H1 (cell line): ENCODE results near the gene PEX16. TPM values are rescaled to one million over a fixed set of nuclear protein-coding genes. Genes with fewer than 3 reads are reported as not detected.

Experiments
- CTCF ChIA-PET: fragments of 300-600 bp; sonication (Branson Sonifier 250); formaldehyde crosslinking; loops from one replicate; lab custom pipeline; 2021; ENCODE audit not compliant: partially characterized antibody; lab: Charles Lee
- POLR2A ChIA-PET: fragments of 300-600 bp; sonication (Branson Sonifier 250); formaldehyde crosslinking; loops from one replicate; lab custom pipeline; 2021; ENCODE audit warnings: inconsistent platforms; ENCODE audit not compliant: partially characterized antibody; lab: Charles Lee
- DNase-seq, 2 experiments: peaks; one replicate each; pipeline versions ENCODE4 v3.0.0 to v3.0.0-alpha.2; 2010 to 2022; ENCODE audit warnings: low spot score in 2 of 2, low read depth in 1 of 2, mixed read lengths in 1 of 2
- FAIRE-seq: peaks from 2 replicates; lab custom pipeline; 2011; peaks lifted over from hg19 to GRCh38; lab: Jason Lieb, UNC
- H2AFZ ChIP-seq: 2 replicates; pipeline ENCODE4 v1.8.1; 2012; ENCODE audit warnings: low read length, inconsistent platforms
- H2AK5ac ChIP-seq: 2 replicates; pipeline ENCODE4 v1.6.1; 2013; ENCODE audit warnings: low read depth, low read length
- H2BK120ac ChIP-seq: replicated peaks from 2 replicates; pipeline ENCODE3; 2013; ENCODE audit warnings: low read depth, low read length, inconsistent platforms
- H2BK12ac ChIP-seq: 2 replicates; pipeline ENCODE4 v1.6.1; 2013; ENCODE audit warnings: low read depth, low read length
- H2BK15ac ChIP-seq: 2 replicates; pipeline ENCODE4 v1.6.1; 2013; ENCODE audit warnings: low read length
- H2BK20ac ChIP-seq: 2 replicates; pipeline ENCODE4 v1.6.1; 2013; ENCODE audit warnings: low read length
- H2BK5ac ChIP-seq: 2 replicates; pipeline ENCODE4 v1.6.1; 2013; ENCODE audit warnings: low read depth, low read length
- H3K14ac ChIP-seq: 2 replicates; pipeline ENCODE4 v1.6.1; 2013; ENCODE audit warnings: inconsistent platforms; ENCODE audit not compliant: insufficient read length
- H3K18ac ChIP-seq: 2 replicates; pipeline ENCODE4 v1.6.1; 2013; ENCODE audit warnings: low read length; ENCODE audit errors: extremely low read depth
- H3K23ac ChIP-seq: 2 replicates; pipeline ENCODE4 v1.6.1; 2013; ENCODE audit warnings: inconsistent platforms; ENCODE audit not compliant: insufficient read length
- H3K23me2 ChIP-seq: 2 replicates; pipeline ENCODE4 v1.6.1; 2013; ENCODE audit warnings: low read depth, low read length
- H3K27ac ChIP-seq: 2 replicates; pipeline ENCODE4 v1.6.1; 2011; ENCODE audit warnings: low read depth, low read length, inconsistent platforms
- H3K27me3 ChIP-seq, 4 experiments: replicated peaks in 1 of 4; 1 replicate in 1 of 4; 2 replicates in 3 of 4; pipeline versions ENCODE4 v1.6.1 to v1.8.1; 2011 to 2013; ENCODE audit warnings: low read length in 3 of 4, mild to moderate bottlenecking in 3 of 4, inconsistent platforms in 2 of 4, mixed read lengths in 2 of 4, moderate library complexity in 1 of 4; ENCODE audit not compliant: control insufficient read depth in 3 of 4, insufficient read depth in 3 of 4; ENCODE audit errors: extremely low read depth in 1 of 4
- H3K36me3 ChIP-seq, 4 experiments: 2 replicates each; pipeline versions ENCODE4 v1.6.1 to v1.8.1; 2011 to 2013; ENCODE audit warnings: mild to moderate bottlenecking in 4 of 4, low read length in 3 of 4, moderate library complexity in 2 of 4, control low read depth in 1 of 4, inconsistent platforms in 1 of 4; ENCODE audit not compliant: insufficient read depth in 4 of 4, control insufficient read depth in 2 of 4
- H3K4ac ChIP-seq: replicated peaks from 2 replicates; pipeline ENCODE3; 2013; ENCODE audit warnings: low read length, low read depth, mixed read lengths, inconsistent platforms; ENCODE audit not compliant: insufficient read length
- H3K4me1 ChIP-seq, 4 experiments: replicated peaks in 1 of 4; 1 replicate in 1 of 4; 2 replicates in 3 of 4; pipeline versions ENCODE4 v1.6.1 to v1.8.1; 2011 to 2013; ENCODE audit warnings: low read length in 3 of 4, inconsistent platforms in 2 of 4, mixed read lengths in 1 of 4; ENCODE audit not compliant: insufficient read depth in 4 of 4, control insufficient read depth in 3 of 4
- H3K4me2 ChIP-seq, 2 experiments: 2 replicates each; pipeline versions ENCODE4 v1.6.1 to v1.8.1; 2011 to 2013; ENCODE audit warnings: low read depth in 2 of 2, low read length in 2 of 2, control low read depth in 1 of 2, inconsistent platforms in 1 of 2, mild to moderate bottlenecking in 1 of 2; ENCODE audit not compliant: insufficient read depth in 1 of 2
- H3K4me3 ChIP-seq, 4 experiments: fragments of 200-600, 300-600 bp in 1 of 4; sonication (generic), shearing (Covaris generic), sonication (Bioruptor Twin) in 1 of 4; 2 replicates each; pipeline versions ENCODE4 v1.5.1 to v1.8.1; 2011 to 2016; ENCODE audit warnings: low read length in 4 of 4, low read depth in 3 of 4, control low read depth in 2 of 4, inconsistent platforms in 2 of 4, mild to moderate bottlenecking in 2 of 4, mixed read lengths in 1 of 4, moderate library complexity in 1 of 4; ENCODE audit not compliant: insufficient read depth in 2 of 4; ENCODE audit errors: extremely low read depth in 1 of 4
- H3K56ac ChIP-seq: replicated peaks from 2 replicates; pipeline ENCODE3; 2013; ENCODE audit warnings: low read depth, mild to moderate bottlenecking, mixed read lengths, low read length, inconsistent platforms; ENCODE audit not compliant: insufficient read length
- H3K79me1 ChIP-seq: 2 replicates; pipeline ENCODE4 v1.6.1; 2013; ENCODE audit warnings: low read depth, low read length, control low read depth
- H3K79me2 ChIP-seq, 2 experiments: 2 replicates each; pipeline versions ENCODE4 v1.6.1 to v1.8.1; 2012 to 2013; ENCODE audit warnings: low read length in 2 of 2, mild to moderate bottlenecking in 2 of 2, inconsistent platforms in 1 of 2; ENCODE audit not compliant: insufficient read depth in 2 of 2, control insufficient read depth in 1 of 2
- H3K9ac ChIP-seq, 4 experiments: replicated peaks in 1 of 4; 1 replicate in 1 of 4; 2 replicates in 3 of 4; pipeline versions ENCODE4 v1.6.1 to v1.8.1; 2011 to 2013; ENCODE audit warnings: low read depth in 3 of 4, low read length in 3 of 4, control low read depth in 2 of 4, mild to moderate bottlenecking in 2 of 4, moderate library complexity in 2 of 4, inconsistent platforms in 1 of 4; ENCODE audit errors: extremely low read depth in 1 of 4
- H3K9me3 ChIP-seq, 2 experiments: 2 replicates each; pipeline versions ENCODE4 v1.6.1 to v1.8.1; 2012 to 2013; ENCODE audit warnings: mild to moderate bottlenecking in 2 of 2, moderate library complexity in 2 of 2, control low read depth in 1 of 2, inconsistent platforms in 1 of 2, low read depth in 1 of 2, low read length in 1 of 2, mixed read lengths in 1 of 2; ENCODE audit not compliant: insufficient read depth in 2 of 2
- H4K20me1 ChIP-seq, 2 experiments: replicated peaks in 1 of 2; 2 replicates each; pipeline versions ENCODE3 to v1.8.1; 2011 to 2013; ENCODE audit warnings: inconsistent platforms in 2 of 2, low read length in 2 of 2, mild to moderate bottlenecking in 1 of 2; ENCODE audit not compliant: insufficient read depth in 2 of 2, control insufficient read depth in 1 of 2
- H4K5ac ChIP-seq: 2 replicates; pipeline ENCODE4 v1.6.1; 2013; ENCODE audit warnings: low read length, low read depth, mixed read lengths, inconsistent platforms; ENCODE audit not compliant: insufficient read length
- H4K8ac ChIP-seq: 2 replicates; pipeline ENCODE4 v1.8.0; 2013; ENCODE audit warnings: mild to moderate bottlenecking, moderate library complexity, low read length, inconsistent platforms; ENCODE audit not compliant: insufficient read depth; ENCODE audit errors: extremely low read depth
- H4K91ac ChIP-seq: replicated peaks from 2 replicates; pipeline ENCODE3; 2013; ENCODE audit warnings: low read length, mixed read lengths, inconsistent platforms; ENCODE audit not compliant: insufficient read length
- BCL11A ChIP-seq, 2 experiments: IDR thresholded peaks; one replicate each; pipeline ENCODE4 v1.6.1; 2011; ENCODE audit warnings: low read depth in 2 of 2, low read length in 2 of 2, mild to moderate bottlenecking in 2 of 2
- CBX8 ChIP-seq: fragments of 300-800, 300-1000 bp; sonication (generic); IDR thresholded peaks from 2 replicates; pipeline ENCODE4 v1.7.1; 2016; ENCODE audit warnings: low read depth, low read length, borderline replicate concordance
- CTBP2 ChIP-seq: IDR thresholded peaks from 2 replicates; pipeline ENCODE4 v1.7.0; 2011; ENCODE audit warnings: borderline replicate concordance, mild to moderate bottlenecking, moderate library complexity, mixed read lengths, low read length; ENCODE audit not compliant: insufficient read depth, insufficient read length
- CTCF ChIP-seq, 3 experiments: IDR thresholded peaks; 1 replicate in 2 of 3; 2 replicates in 1 of 3; pipeline versions ENCODE4 v1.5.1 to v1.6.1; 2011; ENCODE audit warnings: low read length in 3 of 3, mild to moderate bottlenecking in 3 of 3, inconsistent platforms in 2 of 3, low read depth in 1 of 3, moderate library complexity in 1 of 3; ENCODE audit not compliant: insufficient read depth in 1 of 3; ENCODE audit errors: control extremely low read depth in 1 of 3
- GABPA ChIP-seq: IDR thresholded peaks from 2 replicates; pipeline ENCODE4 v1.6.1; 2011; ENCODE audit warnings: mild to moderate bottlenecking, low read length, moderate library complexity, borderline replicate concordance; ENCODE audit not compliant: insufficient read depth
- GTF2F1 ChIP-seq: IDR thresholded peaks from 2 replicates; pipeline ENCODE4 v1.6.1; 2012; ENCODE audit warnings: low read depth, low read length, improper control_type of control experiment, borderline replicate concordance
- JUN ChIP-seq: IDR thresholded peaks from 2 replicates; pipeline ENCODE4 v1.6.1; 2011; ENCODE audit warnings: low read depth, mild to moderate bottlenecking, improper control_type of control experiment, low read length
- RBBP5 ChIP-seq: IDR thresholded peaks from 2 replicates; pipeline ENCODE4 v1.7.1; 2012; ENCODE audit warnings: low read depth, mild to moderate bottlenecking, inconsistent platforms, low read length, moderate library complexity, borderline replicate concordance
- SP1 ChIP-seq: IDR thresholded peaks from 2 replicates; pipeline ENCODE4 v1.6.1; 2011; ENCODE audit warnings: low read depth, low read length
- TEAD4 ChIP-seq: IDR thresholded peaks from 2 replicates; pipeline ENCODE4 v1.6.1; 2012; ENCODE audit warnings: low read depth, low read length, inconsistent platforms, mixed read lengths
- WGBS, 2 experiments: shearing (Covaris generic) in 1 of 2; methylation state at CpG; one replicate each; pipeline versions ENCODE4 v1.1.6 to v1.1.7; 2013 to 2015; ENCODE audit warnings: low lambda C conversion rate in 2 of 2, mixed read lengths in 2 of 2, inconsistent platforms in 1 of 2, low coverage in 1 of 2, missing lambda C conversion rate in 1 of 2; ENCODE audit not compliant: insufficient replicate concordance in 2 of 2, insufficient coverage in 1 of 2, insufficient read length in 1 of 2; ENCODE audit errors: extremely low coverage in 1 of 2, missing lambda C conversion rate in 1 of 2; 5-methylcytosine and 5-hydroxymethylcytosine counted together
- polyA plus RNA-seq, 7 experiments: library from polyadenylated mRNA; depleted of rRNA in 3 of 7; stranded (reverse) in 5 of 7; unstranded in 2 of 7; fragments of >200 nt in 5 of 7; fragments of 200-250 nt in 2 of 7; gene quantifications; 1 replicate in 5 of 7; 2 replicates in 1 of 7; 4 replicates in 1 of 7; pipeline versions ENCODE4 v1.2.1 to v1.2.3, GENCODE V29; 2011 to 2013; ENCODE audit warnings: missing spikeins in 2 of 7, mixed read lengths in 2 of 7
- total RNA-seq: library from RNA; stranded (reverse); fragmentation: NEBNext Ultra II Directional; extraction: Animal tissue kit (Norgen Biotek cat#: 25700); gene quantifications from 2 replicates; pipeline ENCODE4 v1.2.1, GENCODE V29; 2021

The PEX16 gene
- total and polyA plus RNA-seq, 2 of the 8 experiments (the other 6 are each of a cell fraction or from before 2014, with no cell fraction given): 29.2 to 36.0 TPM

DNA sequence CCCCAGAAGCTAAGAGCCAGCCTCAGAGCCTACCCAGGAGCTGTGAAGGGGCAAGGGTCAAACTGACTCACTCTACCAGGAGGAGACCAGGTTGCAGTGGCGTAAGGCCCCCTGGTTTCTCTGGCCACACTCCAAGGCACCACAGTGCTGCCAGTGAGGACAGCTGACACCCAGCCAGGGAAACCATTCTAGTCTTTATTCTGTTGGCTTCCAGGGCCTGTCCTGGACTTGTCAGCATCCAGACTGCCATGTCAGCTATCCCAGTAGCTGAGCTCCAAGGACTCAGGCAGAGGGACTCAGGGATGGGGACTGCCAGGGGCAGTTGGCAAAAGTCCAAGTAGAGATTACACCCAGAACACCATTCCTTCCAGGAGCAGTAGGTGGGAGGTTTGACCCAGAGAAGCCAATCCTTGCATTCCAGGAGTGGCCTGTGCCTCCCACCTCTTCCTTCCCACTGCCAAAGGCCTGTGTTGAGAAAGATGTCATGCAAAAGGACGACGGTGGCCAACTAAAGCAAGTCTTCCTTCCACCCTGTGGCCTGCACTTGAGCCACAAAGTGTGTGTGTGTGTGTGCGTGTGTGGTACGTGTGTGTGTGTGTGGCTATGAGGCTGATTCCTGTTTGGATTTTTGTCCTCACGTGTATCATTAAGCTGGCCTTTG is 35.8 kb downstream of the PEX16 start:
- no peak overlapping the region for H3K23ac ChIP-seq
- no peaks in the 10 kb centered on the region for H3K9me3 ChIP-seq
- H3K9ac ChIP-seq: no peak overlapping the region
- H2BK12ac ChIP-seq: no peak overlapping the region
- H3K4me1 ChIP-seq: peaks cover under 1 to 9% (median 5%) of the 10 kb centered on the region in 4 experiments; a peak in 6 of 7 replicates
- POLR2A ChIA-PET: interaction anchor here (1.0 to 1.2 kb wide), 2 partner anchors 9 to 12 kb away, joined by 3 to 5 read pairs; no protein-coding TSS in a partner anchor
- H3K27me3 ChIP-seq: no peaks in the 10 kb centered on the region; a peak in 2 of 7 replicates
- FAIRE-seq: no peak
- no peak overlapping the region for H2BK5ac ChIP-seq
- no peak overlapping the region for H4K91ac ChIP-seq
- no peak overlapping the region for H3K18ac ChIP-seq
- no peak overlapping the region for H3K4me2 ChIP-seq
- peaks cover 8% of the 10 kb centered on the region; the same call in 1 of the 2 replicates for H3K23me2 ChIP-seq
- WGBS, 2 experiments: 80% methylated on average over 6 of the region's 6 CpGs; no CpG with 5 or more reads in 1 of the 2 experiments
- H2BK15ac ChIP-seq: no peak overlapping the region
- no peak overlapping the region for H2AK5ac ChIP-seq
- peaks cover 3% of the 10 kb centered on the region; the same call in 1 of the 2 replicates for H3K79me1 ChIP-seq
- peaks cover 0 to 5% of the 10 kb centered on the region in 2 experiments for H4K20me1 ChIP-seq
- H2AFZ ChIP-seq: no peak overlapping the region
- no peak overlapping the region for H3K14ac ChIP-seq
- no peak overlapping the region for H2BK120ac ChIP-seq
- H3K36me3 ChIP-seq: no peaks in the 10 kb centered on the region; a peak in 2 of 8 replicates
- no peak for DNase-seq
- no peak overlapping the region for H4K8ac ChIP-seq
- H3K56ac ChIP-seq: no peak overlapping the region
- no peak overlapping the region for H3K4ac ChIP-seq
- no peak overlapping the region for H2BK20ac ChIP-seq
- no peak overlapping the region for H4K5ac ChIP-seq
- H3K27ac ChIP-seq: no peak overlapping the region
- no peak overlapping the region for H3K4me3 ChIP-seq
- CTCF ChIA-PET: interaction anchor here (0.6 to 5.2 kb wide), 5 partner anchors 10 to 485 kb away, joined by 3 to 41 read pairs (median 4); no protein-coding TSS in a partner anchor
- no peaks in the 10 kb centered on the region for H3K79me2 ChIP-seq
- no peak for TF ChIP-seq TEAD4
- TF ChIP-seq CBX8: no peak
- TF ChIP-seq CTCF (IDR thresholded peaks at IDR 0.05; ENCODE audit: control extremely low read depth in 1 of 3, insufficient read depth in 1 of 3, low read depth in 1 of 3, low read length in 3 of 3): no peak
- TF ChIP-seq GABPA: no peak
- no peak for TF ChIP-seq CTBP2
- no peak for TF ChIP-seq SP1
- no peak for TF ChIP-seq GTF2F1
- no peak for TF ChIP-seq BCL11A (IDR thresholded peaks at IDR 0.05; ENCODE audit: low read depth in 2 of 2, low read length in 2 of 2)
- TF ChIP-seq JUN: no peak
- no peak for TF ChIP-seq RBBP5
